ENCODE results near the gene AKT2.
"Not testable (repeated sequence)": the region's sequence is repeated elsewhere in the genome, so short reads cannot be mapped to it uniquely, and the experiment has no call there.

Gene AKT2

DNA sequence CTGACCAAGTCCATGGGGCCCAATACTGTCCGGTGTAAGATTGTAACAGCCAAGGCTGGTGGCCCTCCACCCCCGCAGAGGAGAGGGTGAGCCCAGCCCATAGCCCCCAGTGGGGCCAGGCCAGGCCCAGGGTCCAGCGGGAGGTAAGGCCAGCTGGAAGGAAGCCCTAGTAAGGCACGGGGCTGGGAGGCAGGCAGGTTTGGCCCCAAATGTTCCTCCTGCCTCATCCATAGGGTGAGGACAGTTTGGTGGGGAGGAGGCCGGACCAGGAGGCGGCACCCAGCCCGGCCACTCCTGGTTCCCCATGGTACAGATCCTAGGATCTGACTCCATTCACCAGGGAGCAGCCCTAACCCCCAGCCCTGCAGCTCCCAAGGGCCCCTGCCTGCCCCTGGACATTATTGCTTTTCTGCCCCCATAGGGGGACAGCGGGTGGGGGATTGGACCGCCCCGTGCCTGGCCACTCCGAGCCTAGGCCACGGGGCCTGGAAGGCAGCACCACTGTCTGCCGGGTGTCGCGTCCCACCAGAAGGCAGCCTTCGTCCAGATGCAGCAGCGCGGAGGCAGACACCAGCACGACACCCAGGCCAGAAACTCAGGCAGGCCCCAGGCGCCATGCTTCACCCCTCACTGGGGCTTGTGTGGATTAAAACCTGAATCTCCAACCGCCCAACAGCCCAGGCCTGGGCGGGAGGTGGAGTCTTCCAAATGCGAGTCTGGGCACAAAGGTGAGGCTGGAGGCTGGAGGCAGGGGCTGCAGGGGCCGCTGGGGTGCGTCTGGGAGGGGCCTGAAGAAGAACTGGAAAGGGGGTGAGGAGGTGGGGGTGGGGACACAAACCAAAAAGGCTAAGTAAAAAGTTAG lies 52.0 kb downstream of the AKT2 start:
- no peak for DNase-seq

DNA sequence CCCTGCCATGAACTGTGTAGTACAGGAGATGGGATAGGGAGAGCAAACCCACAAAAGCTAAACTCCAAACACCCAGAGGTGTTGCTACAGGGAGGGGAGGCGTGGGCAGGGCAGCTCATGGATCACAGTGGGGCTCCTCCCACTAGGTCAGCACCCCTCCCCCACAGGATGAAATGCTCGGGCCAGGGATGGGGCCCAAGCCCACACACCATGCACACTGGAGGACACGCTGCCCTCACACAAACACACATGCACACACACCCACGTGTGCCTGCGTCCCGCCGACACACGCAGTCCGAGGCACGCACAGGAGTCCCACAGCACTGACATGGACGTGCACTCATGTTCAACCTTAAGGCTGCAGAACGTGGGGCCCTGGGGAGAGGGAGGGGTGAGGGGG lies 52.7 kb downstream of the AKT2 start:
- DNase-seq: no peak

DNA sequence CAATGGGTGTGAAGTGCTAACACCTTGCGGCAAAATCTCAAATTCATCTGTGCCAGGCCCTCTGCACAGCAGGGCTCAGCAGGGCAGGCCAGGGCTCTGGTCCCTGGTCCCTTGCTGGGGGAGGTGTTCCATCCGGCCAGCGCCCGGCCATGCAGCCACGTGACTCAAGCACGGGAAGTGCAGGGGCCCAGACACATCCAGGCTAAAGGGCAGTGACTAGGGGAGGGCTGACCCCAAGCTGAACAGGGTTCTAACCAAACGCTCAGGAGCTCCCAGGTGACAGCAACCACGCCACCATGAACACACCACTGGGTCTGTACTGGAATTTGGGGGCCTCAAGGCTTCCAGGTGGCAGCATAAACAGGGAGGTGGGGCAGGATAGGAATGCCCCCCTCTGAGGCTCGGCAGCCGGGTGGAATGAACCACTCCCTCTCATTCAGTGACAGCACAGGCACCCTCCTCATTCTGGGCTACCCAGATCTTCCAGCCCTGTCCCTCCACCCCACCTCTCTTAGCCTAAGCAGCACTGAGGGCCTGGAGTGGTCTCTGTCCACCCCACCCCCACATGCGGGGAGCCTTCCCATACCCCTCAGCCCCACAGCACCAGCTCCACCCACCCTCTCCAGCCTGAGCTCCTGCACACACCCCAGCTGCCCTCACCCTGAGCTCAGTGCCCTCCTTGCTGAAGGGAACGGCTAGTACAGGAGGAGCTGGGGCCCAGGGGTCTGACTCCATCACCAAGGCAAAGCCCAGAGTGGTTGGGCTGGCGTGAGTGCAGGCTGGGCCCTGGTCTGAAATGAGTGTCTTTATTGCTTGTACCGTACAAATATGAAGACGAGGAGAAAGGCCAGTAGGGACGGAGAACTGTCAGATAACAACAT lies 53.4 kb downstream of the AKT2 start:
- DNase-seq: no peak

DNA sequence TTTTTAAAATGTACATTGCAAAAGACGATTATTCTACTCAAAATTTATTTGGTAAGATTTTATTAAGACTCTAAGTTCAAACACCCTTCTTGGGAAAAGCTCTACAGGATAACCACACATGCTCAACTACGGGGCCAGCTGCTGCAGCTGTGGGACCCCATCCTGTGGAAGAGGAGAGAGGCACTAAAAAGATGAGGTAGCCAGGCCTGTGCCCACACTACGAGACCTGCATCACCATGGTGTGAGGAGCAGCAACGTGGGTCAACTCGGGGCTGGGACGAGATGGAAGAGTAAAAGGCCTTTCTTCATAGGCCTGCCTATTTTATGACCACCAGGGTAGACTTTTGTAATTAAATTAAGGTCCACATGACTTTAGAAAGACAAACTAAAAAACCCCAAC lies 54.1 kb downstream of the AKT2 start:
- DNase-seq: no peak

GRCh38 chr19:40229926-40230417 lies 55.2 kb downstream of the AKT2 start:
- no peak for DNase-seq

GRCh38 chr19:40229484-40229883 lies 55.7 kb downstream of the AKT2 start:
- DNase-seq: no peak

GRCh38 chr19:40228863-40229262 lies 56.3 kb downstream of the AKT2 start:
- no peak for DNase-seq

DNA sequence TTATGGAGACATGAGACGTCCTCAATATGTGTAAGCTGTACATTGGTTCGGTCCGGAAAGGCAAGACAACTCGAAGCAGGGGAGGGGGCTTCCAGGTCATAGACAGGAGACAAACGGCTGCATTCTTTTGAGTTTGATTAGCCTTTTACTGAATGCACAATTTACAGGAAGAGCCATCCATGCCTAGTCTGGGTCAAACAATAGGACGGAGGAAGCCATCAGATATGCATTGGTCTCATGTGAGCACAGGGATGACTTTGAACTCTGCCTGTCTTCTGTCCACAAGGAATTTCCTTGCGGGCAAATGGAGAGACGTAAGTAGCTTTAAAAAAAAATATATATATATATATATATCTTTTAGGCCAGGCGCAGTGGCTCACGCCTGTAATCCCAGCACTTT lies 56.8 kb downstream of the AKT2 start:
- no peak for DNase-seq

DNA sequence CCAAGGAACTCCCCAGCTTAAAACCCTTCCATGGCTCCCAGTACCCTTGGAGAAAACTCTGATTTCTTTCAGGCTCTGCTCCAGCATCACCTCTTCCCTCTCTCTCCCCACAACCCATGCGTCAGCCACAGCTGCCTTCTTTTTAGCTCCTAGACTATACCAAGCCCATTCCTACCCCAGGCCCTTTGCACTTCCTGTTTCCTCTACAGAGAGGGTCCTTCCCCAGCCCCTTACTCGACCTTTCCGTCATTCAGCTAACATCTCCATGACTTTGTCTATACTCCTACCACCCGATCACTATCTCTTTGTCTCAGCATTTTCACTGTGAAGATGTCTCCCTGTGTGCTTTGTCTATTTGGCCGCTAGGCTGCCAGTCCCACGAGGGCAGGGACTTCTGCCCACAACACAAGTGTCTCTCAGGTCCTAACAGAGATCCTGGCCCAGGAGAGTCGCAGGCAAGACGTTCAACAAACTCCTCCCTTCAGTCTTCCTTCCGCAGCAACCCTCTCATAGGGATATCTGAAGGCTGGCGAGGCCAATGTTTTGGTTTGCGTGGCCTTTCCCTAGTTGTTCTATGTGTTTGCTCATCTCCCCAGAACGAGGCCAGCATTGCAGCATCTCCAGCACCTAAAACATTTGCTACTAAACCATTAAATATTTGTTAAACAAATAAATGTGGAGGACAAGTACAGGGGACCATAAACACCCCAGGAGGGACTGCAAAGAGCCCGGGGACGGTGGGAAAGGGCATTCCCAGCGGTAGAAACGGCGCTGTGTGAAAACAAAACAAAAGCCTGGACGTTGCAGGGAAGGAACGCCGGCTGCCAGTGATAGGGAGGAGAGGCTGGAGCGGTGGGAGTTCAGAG lies 59.5 kb downstream of the AKT2 start:
- peak; percentile 68 to 84 for DNase-seq

DNA sequence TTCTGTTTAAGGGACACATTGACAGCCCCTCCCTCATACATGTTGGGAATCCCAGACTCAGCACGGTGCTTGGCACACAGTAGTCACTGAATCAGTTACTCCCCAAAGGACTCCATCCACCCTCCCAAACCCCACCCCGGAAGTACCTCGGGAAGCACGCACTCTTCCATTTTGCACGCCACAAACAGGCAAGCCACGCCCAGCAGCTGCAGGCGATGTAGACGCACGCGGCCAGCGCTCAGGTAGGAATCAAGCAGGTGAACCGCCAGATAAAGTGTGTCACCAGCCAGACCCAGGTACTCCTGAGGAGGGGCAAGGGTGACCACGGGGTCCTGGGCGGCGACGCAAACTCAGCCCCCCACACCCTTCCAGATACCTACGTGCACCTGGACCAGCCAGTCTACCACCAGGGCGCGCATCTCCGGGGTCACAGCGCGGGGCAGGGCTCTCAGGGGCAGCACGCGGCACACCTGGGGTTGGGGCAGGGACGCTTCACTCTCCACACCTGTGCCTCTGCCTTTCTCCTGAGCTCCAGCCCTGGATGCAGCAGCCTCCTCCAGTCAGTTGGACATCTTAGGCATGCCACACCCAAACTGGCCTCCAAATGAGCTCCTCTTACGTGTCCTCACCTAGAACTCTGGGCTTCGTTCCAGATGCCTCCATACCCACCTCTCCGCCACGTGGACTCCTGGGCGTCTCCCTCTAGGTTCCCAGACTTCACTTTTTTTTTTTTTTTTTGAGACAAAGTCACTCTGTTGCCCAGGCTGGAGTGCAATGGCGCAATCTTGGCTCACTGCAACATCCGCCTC lies 60.6 kb downstream of the AKT2 start:
- DNase-seq: no peak

- no peak for DNase-seq
These were observed 61.9 kb downstream of the AKT2 start for GRCh38 chr19:40223135-40223822.

DNA sequence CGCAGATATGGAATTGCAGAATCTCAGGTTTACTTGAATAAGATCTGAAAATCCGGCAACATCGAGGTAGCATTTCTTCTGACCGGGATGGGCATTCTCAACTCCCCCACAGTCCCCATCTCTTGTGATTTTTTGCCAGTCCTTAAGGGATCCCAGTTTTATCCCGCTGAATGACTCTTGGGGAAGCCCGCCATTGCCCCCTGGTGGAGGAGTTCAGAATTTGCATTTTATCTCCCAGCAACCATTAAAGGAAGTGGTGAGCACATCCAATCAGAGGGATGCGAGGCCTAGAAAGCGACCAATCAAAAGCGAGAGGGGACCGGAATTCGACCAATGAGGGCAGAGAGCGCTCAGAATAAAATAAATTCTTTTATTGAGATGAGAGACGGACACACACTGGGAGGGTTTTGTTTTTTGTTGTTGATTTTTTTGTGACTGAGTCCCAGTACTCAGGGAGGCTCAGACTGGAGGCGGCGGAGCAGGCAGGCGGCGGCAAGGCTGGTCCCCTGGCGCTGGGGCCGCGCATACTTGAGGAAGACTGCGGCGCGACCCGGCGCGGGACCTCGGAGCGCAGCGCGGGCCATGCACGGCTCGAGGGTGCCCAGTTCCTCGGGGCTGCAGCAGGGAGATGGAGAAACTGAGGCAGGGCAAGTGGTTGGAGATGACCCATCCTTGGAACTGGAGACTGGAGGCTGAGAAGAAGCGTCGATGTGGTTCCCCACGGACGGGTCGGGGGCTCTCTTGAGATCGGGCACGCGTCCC lies 63.1 kb downstream of the AKT2 start:
- peak; percentile 87 for DNase-seq

- no peak for DNase-seq
These were observed 64.5 kb downstream of the AKT2 start for GRCh38 chr19:40220674-40221073.

GRCh38 chr19:40219721-40220276 lies 65.3 kb downstream of the AKT2 start:
- no peak for DNase-seq

- DNase-seq: not testable (repeated sequence)
These were observed 66.1 kb downstream of the AKT2 start for GRCh38 chr19:40219029-40219428.

- peak in 1 of 2 experiments; percentile 43 for DNase-seq
These were observed 66.9 kb downstream of the AKT2 start, which contains the start of gene TTC9B for GRCh38 chr19:40217934-40218890. TSS of gene TTC9B (minus strand) at chr19:40218384. CDS start at chr19:40218381, 3 bp downstream.

GRCh38 chr19:40217027-40217810 lies 67.9 kb downstream of the AKT2 start:
- peak; percentile 83 to 97 for DNase-seq

GRCh38 chr19:40216777-40217026 lies 68.4 kb downstream of the AKT2 start:
- DNase-seq: no peak

All from NCI-H526 (cell line).